Posterior vena cava (tissue), 2 donors: ENCODE results near the gene PDZD2. TPM values are rescaled to one million over a fixed set of nuclear protein-coding genes. Genes with fewer than 3 reads are reported as not detected.
A peak's percentile ranks its signal among the peaks of the same experiment; 100 is the strongest.
"Not testable (repeated sequence)": the region's sequence is repeated elsewhere in the genome, so short reads cannot be mapped to it uniquely, and the experiment has no call there.

Experiments used
- DNase-seq: peaks from one replicate; pipeline ENCODE4 v3.0.0-alpha.2; 2020; ENCODE audit warnings: low spot score
- intact Hi-C, 2 donors: fragments of 100-400 bp; cut with DNase I; formaldehyde crosslinking; loops; one replicate each; pipeline versions ENCODE4 v1.14.1 to v1.14.2; 2022 to 2023
- total RNA-seq, 2 donors: library from RNA; stranded (reverse); fragmentation: NEBNext Ultra II Directional; extraction: Animal tissue kit (Norgen Biotek cat#: 25700); gene quantifications; one replicate each; pipeline ENCODE4 v1.2.1, GENCODE V29; 2021
- donor health status: DM: yes; HTN: yes; CAD: no.
- donor health status: DM: yes; HTN: yes; CAD: no.

The PDZD2 gene
- total RNA-seq, 2 donors from 2014 or later, result 4.1 to 4.9 TPM

GRCh38 chr5:31755676-31756230, 116.8 kb downstream of the PDZD2 start:
- intact Hi-C loops, result no loop called here
- DNase-seq, result no peak

- DNase-seq, result no peak
- intact Hi-C loops, result no loop called here
Observed at GRCh38 chr5:31757806-31758205, 118.9 kb downstream of the PDZD2 start.

GRCh38 chr5:31758803-31759425, 120.0 kb downstream of the PDZD2 start:
- no peak for DNase-seq
- intact Hi-C loops, result no loop called here

GRCh38 chr5:31759925-31760324, 121.0 kb downstream of the PDZD2 start:
- DNase-seq, result no peak
- intact Hi-C loops, result no loop called here

- intact Hi-C loops, result no loop called here
- no peak for DNase-seq
Observed at GRCh38 chr5:31761877-31762276, 122.9 kb downstream of the PDZD2 start.

- intact Hi-C loops, result no loop called here
- peak; percentile 11 for DNase-seq
Observed at GRCh38 chr5:31763424-31763823, 124.5 kb downstream of the PDZD2 start.

GRCh38 chr5:31764687-31765086, 125.8 kb downstream of the PDZD2 start:
- DNase-seq, intact Hi-C loops: not testable (repeated sequence)

- intact Hi-C loops, result no loop called here
- DNase-seq, result no peak
Observed at GRCh38 chr5:31767335-31768031, 128.6 kb downstream of the PDZD2 start.

GRCh38 chr5:31768046-31768445, 129.1 kb downstream of the PDZD2 start:
- peak; percentile 86 for DNase-seq
- intact Hi-C loops, result no loop called here

GRCh38 chr5:31768784-31769183, 129.9 kb downstream of the PDZD2 start:
- DNase-seq, result no peak
- intact Hi-C loops, result no loop called here

- no peak for DNase-seq
- intact Hi-C loops, result no loop called here
Observed at GRCh38 chr5:31769530-31769929, 130.6 kb downstream of the PDZD2 start.

GRCh38 chr5:31770132-31770720, 131.3 kb downstream of the PDZD2 start:
- DNase-seq, result no peak
- intact Hi-C loops, result no loop called here

- intact Hi-C loops, result no loop called here
- no peak for DNase-seq
Observed at GRCh38 chr5:31770998-31771397, 132.1 kb downstream of the PDZD2 start.

GRCh38 chr5:31771500-31771899, 132.6 kb downstream of the PDZD2 start:
- intact Hi-C loops, result no loop called here
- no peak for DNase-seq

GRCh38 chr5:31776294-31776693, 137.4 kb downstream of the PDZD2 start:
- DNase-seq, intact Hi-C loops: not testable (repeated sequence)

- DNase-seq, result no peak
- intact Hi-C loops, result no loop called here
Observed at GRCh38 chr5:31776976-31777651, 138.2 kb downstream of the PDZD2 start.

GRCh38 chr5:31781772-31782171, 142.8 kb downstream of the PDZD2 start:
- DNase-seq, result no peak
- intact Hi-C loops, result no loop called here

- DNase-seq, result no peak
- intact Hi-C loops, result no loop called here
Observed at GRCh38 chr5:31783086-31783645, 144.2 kb downstream of the PDZD2 start.

- no peak for DNase-seq
- intact Hi-C loops, result no loop called here
Observed at GRCh38 chr5:31783731-31784130, 144.8 kb downstream of the PDZD2 start.
